Measurements from ENCODE around the gene DENND2C. TPM values are rescaled to one million over a fixed set of nuclear protein-coding genes. Genes with fewer than 3 reads are reported as not detected.
A peak's percentile ranks its signal among the peaks of the same experiment; 100 is the strongest.
"Not testable (repeated sequence)": the region's sequence is repeated elsewhere in the genome, so short reads cannot be mapped to it uniquely, and the experiment has no call there.

The DENND2C gene
- total and polyA plus RNA-seq, 5 donors from 2014 or later: 0.11 to 2.2 (median 0.51) TPM; not detected in 1

GRCh38 chr1:114564141-114564540, 105.7 kb downstream of the DENND2C start:
- no peak for DNase-seq
- no peaks in the 10 kb centered on the region for H3K27me3 ChIP-seq (ENCODE audit: control insufficient read depth, insufficient read depth, low read length)
- Mint-ChIP-seq H3K27ac (no peak overlapping the region), H3K27me3 (no peaks in the 10 kb centered on the region), H3K4me1 (peaks cover 0 to 10% (median 3%) of the 10 kb centered on the region in 4 donors), H3K36me3 (peaks cover 40% of the 10 kb centered on the region), H3K9me3 (peaks cover 0 to 4% (median 0%) of the 10 kb centered on the region in 7 donors), H3K4me3 (no peak overlapping the region)
- ATAC-seq (ENCODE audit: low read depth in 2 of 2): no peak
- no peak overlapping the region for H3K27ac ChIP-seq (ENCODE audit: insufficient read depth, low read length, poor library complexity, severe bottlenecking)
- H3K4me3 ChIP-seq (ENCODE audit: low read depth, low read length): no peak overlapping the region
- no peaks in the 10 kb centered on the region for H3K9me3 ChIP-seq (ENCODE audit: control insufficient read depth in 2 of 2, low read length in 2 of 2)
- H3K36me3 ChIP-seq (ENCODE audit: control insufficient read depth, insufficient read depth, low read length): peaks cover 42% of the 10 kb centered on the region
- H3K4me1 ChIP-seq (ENCODE audit: control insufficient read depth, insufficient read depth, low read length, poor library complexity, severe bottlenecking): no peaks in the 10 kb centered on the region

GRCh38 chr1:114562978-114563510, 106.8 kb downstream of the DENND2C start:
- not testable (repeated sequence) for H3K9me3 ChIP-seq (ENCODE audit: control insufficient read depth in 2 of 2, low read length in 2 of 2); H3K4me3 ChIP-seq (ENCODE audit: low read depth, low read length); H3K27ac ChIP-seq (ENCODE audit: insufficient read depth, low read length, poor library complexity, severe bottlenecking); H3K9me3 Mint-ChIP-seq; DNase-seq; H3K27me3 ChIP-seq (ENCODE audit: control insufficient read depth, insufficient read depth, low read length); ATAC-seq (ENCODE audit: low read depth in 2 of 2); H3K27ac Mint-ChIP-seq; H3K4me1 ChIP-seq (ENCODE audit: control insufficient read depth, insufficient read depth, low read length, poor library complexity, severe bottlenecking); H3K27me3 Mint-ChIP-seq
- peaks cover 33% of the 10 kb centered on the region for H3K36me3 Mint-ChIP-seq
- H3K36me3 ChIP-seq (ENCODE audit: control insufficient read depth, insufficient read depth, low read length): peaks cover 31% of the 10 kb centered on the region
- H3K4me1 Mint-ChIP-seq: peaks cover 0 to 15% (median 2%) of the 10 kb centered on the region in 4 donors
- peak overlapping the region in 1 of 4 donors; percentile 69 for H3K4me3 Mint-ChIP-seq

- Mint-ChIP-seq H3K27me3 (no peaks in the 10 kb centered on the region), H3K4me3 (no peak overlapping the region), H3K4me1 (peaks cover 0 to 15% (median under 1%) of the 10 kb centered on the region in 4 donors), H3K9me3 (peaks cover 0 to 4% (median 0%) of the 10 kb centered on the region in 7 donors), H3K27ac (peak overlapping the region in 1 of 3 donors; percentile 77), H3K36me3 (peaks cover 18% of the 10 kb centered on the region)
- no peak overlapping the region for H3K27ac ChIP-seq (ENCODE audit: insufficient read depth, low read length, poor library complexity, severe bottlenecking)
- H3K9me3 ChIP-seq (ENCODE audit: control insufficient read depth in 2 of 2, low read length in 2 of 2): no peaks in the 10 kb centered on the region
- no peak for DNase-seq
- no peak for ATAC-seq (ENCODE audit: low read depth in 2 of 2)
- peaks cover 16% of the 10 kb centered on the region for H3K36me3 ChIP-seq (ENCODE audit: control insufficient read depth, insufficient read depth, low read length)
- H3K4me1 ChIP-seq (ENCODE audit: control insufficient read depth, insufficient read depth, low read length, poor library complexity, severe bottlenecking): no peaks in the 10 kb centered on the region
- H3K4me3 ChIP-seq (ENCODE audit: low read depth, low read length): no peak overlapping the region
- no peaks in the 10 kb centered on the region for H3K27me3 ChIP-seq (ENCODE audit: control insufficient read depth, insufficient read depth, low read length)
These were observed 108.5 kb downstream of the DENND2C start for GRCh38 chr1:114561333-114561732.

- no peak overlapping the region for H3K27ac ChIP-seq (ENCODE audit: insufficient read depth, low read length, poor library complexity, severe bottlenecking)
- Mint-ChIP-seq H3K36me3 (no peaks in the 10 kb centered on the region), H3K4me1 (peaks cover 0 to 5% (median under 1%) of the 10 kb centered on the region in 4 donors)
These were observed 110.5 kb downstream of the DENND2C start for GRCh38 chr1:114559356-114559755.

GRCh38 chr1:114558544-114558943, 111.3 kb downstream of the DENND2C start:
- H3K9me3 ChIP-seq (ENCODE audit: control insufficient read depth in 2 of 2, low read length in 2 of 2): no peaks in the 10 kb centered on the region
- H3K27ac ChIP-seq (ENCODE audit: insufficient read depth, low read length, poor library complexity, severe bottlenecking): no peak overlapping the region
- H3K36me3 ChIP-seq (ENCODE audit: control insufficient read depth, insufficient read depth, low read length): no peaks in the 10 kb centered on the region
- DNase-seq: peak in 2 of 3 donors; percentile 29 to 46
- no peak overlapping the region for H3K4me3 ChIP-seq (ENCODE audit: low read depth, low read length)
- peaks cover 0 to 2% (median 0%) of the 10 kb centered on the region in 7 donors for H3K9me3 Mint-ChIP-seq
- no peaks in the 10 kb centered on the region for H3K27me3 ChIP-seq (ENCODE audit: control insufficient read depth, insufficient read depth, low read length)
- H3K4me1 Mint-ChIP-seq: peaks cover 0 to 5% (median under 1%) of the 10 kb centered on the region in 4 donors
- H3K27me3 Mint-ChIP-seq: no peaks in the 10 kb centered on the region
- H3K27ac Mint-ChIP-seq: no peak overlapping the region
- H3K36me3 Mint-ChIP-seq: no peaks in the 10 kb centered on the region
- peak in 1 of 2 donors; percentile 44 for ATAC-seq (ENCODE audit: low read depth in 2 of 2)
- no peak overlapping the region for H3K4me3 Mint-ChIP-seq
- no peaks in the 10 kb centered on the region for H3K4me1 ChIP-seq (ENCODE audit: control insufficient read depth, insufficient read depth, low read length, poor library complexity, severe bottlenecking)

More at GRCh38 chr1:114559356-114559755, 110.5 kb downstream of the DENND2C start:
- Histone ChIP-seq H3K4me3 (ENCODE audit: low read depth, low read length) (no peak overlapping the region), H3K4me1 (ENCODE audit: control insufficient read depth, insufficient read depth, low read length, poor library complexity, severe bottlenecking) (no peaks in the 10 kb centered on the region), H3K27me3 (ENCODE audit: control insufficient read depth, insufficient read depth, low read length) (no peaks in the 10 kb centered on the region), H3K36me3 (ENCODE audit: control insufficient read depth, insufficient read depth, low read length) (no peaks in the 10 kb centered on the region), H3K9me3 (ENCODE audit: control insufficient read depth in 2 of 2, low read length in 2 of 2) (no peaks in the 10 kb centered on the region)
- no peak for DNase-seq
- Mint-ChIP-seq H3K4me3 (no peak overlapping the region), H3K9me3 (peaks cover 0 to 2% (median 0%) of the 10 kb centered on the region in 7 donors), H3K27ac (no peak overlapping the region), H3K27me3 (no peaks in the 10 kb centered on the region)
- ATAC-seq (ENCODE audit: low read depth in 2 of 2): no peak

- no peak for ATAC-seq (ENCODE audit: low read depth in 2 of 2)
- Histone ChIP-seq H3K27ac (ENCODE audit: insufficient read depth, low read length, poor library complexity, severe bottlenecking) (no peak overlapping the region), H3K4me1 (ENCODE audit: control insufficient read depth, insufficient read depth, low read length, poor library complexity, severe bottlenecking) (no peaks in the 10 kb centered on the region), H3K4me3 (ENCODE audit: low read depth, low read length) (no peak overlapping the region), H3K27me3 (ENCODE audit: control insufficient read depth, insufficient read depth, low read length) (no peaks in the 10 kb centered on the region), H3K36me3 (ENCODE audit: control insufficient read depth, insufficient read depth, low read length) (no peaks in the 10 kb centered on the region), H3K9me3 (ENCODE audit: control insufficient read depth in 2 of 2, low read length in 2 of 2) (no peaks in the 10 kb centered on the region)
- Mint-ChIP-seq H3K27me3 (peaks cover 4% of the 10 kb centered on the region), H3K9me3 (no peaks in the 10 kb centered on the region), H3K36me3 (no peaks in the 10 kb centered on the region), H3K4me3 (no peak overlapping the region), H3K27ac (no peak overlapping the region), H3K4me1 (peaks cover 0 to 5% (median 0%) of the 10 kb centered on the region in 4 donors)
- DNase-seq: no peak
These were observed 115.3 kb downstream of the DENND2C start for GRCh38 chr1:114554577-114554976.

- H3K9me3 Mint-ChIP-seq: no peaks in the 10 kb centered on the region
These were observed 117.7 kb downstream of the DENND2C start for GRCh38 chr1:114552106-114552639.

GRCh38 chr1:114551400-114551799, 118.4 kb downstream of the DENND2C start:
- Histone ChIP-seq H3K4me1 (ENCODE audit: control insufficient read depth, insufficient read depth, low read length, poor library complexity, severe bottlenecking) (no peaks in the 10 kb centered on the region), H3K27ac (ENCODE audit: insufficient read depth, low read length, poor library complexity, severe bottlenecking) (no peak overlapping the region), H3K36me3 (ENCODE audit: control insufficient read depth, insufficient read depth, low read length) (no peaks in the 10 kb centered on the region), H3K9me3 (ENCODE audit: control insufficient read depth in 2 of 2, low read length in 2 of 2) (no peaks in the 10 kb centered on the region), H3K27me3 (ENCODE audit: control insufficient read depth, insufficient read depth, low read length) (no peaks in the 10 kb centered on the region), H3K4me3 (ENCODE audit: low read depth, low read length) (no peak overlapping the region)
- H3K4me3 Mint-ChIP-seq: no peak overlapping the region
- DNase-seq (no peak), ATAC-seq (ENCODE audit: low read depth in 2 of 2) (no peak)
- no peaks in the 10 kb centered on the region for H3K36me3 Mint-ChIP-seq
- no peaks in the 10 kb centered on the region for H3K4me1 Mint-ChIP-seq
- peaks cover 10% of the 10 kb centered on the region for H3K27me3 Mint-ChIP-seq
- no peaks in the 10 kb centered on the region for H3K9me3 Mint-ChIP-seq
- H3K27ac Mint-ChIP-seq: no peak overlapping the region

More at GRCh38 chr1:114552106-114552639, 117.7 kb downstream of the DENND2C start:
- no peak overlapping the region for H3K27ac Mint-ChIP-seq
- H3K27me3 Mint-ChIP-seq: peaks cover 10% of the 10 kb centered on the region
- no peaks in the 10 kb centered on the region for H3K4me1 Mint-ChIP-seq
- H3K27me3 ChIP-seq (ENCODE audit: control insufficient read depth, insufficient read depth, low read length): no peaks in the 10 kb centered on the region
- H3K4me3 ChIP-seq (ENCODE audit: low read depth, low read length): no peak overlapping the region
- DNase-seq: no peak
- H3K4me1 ChIP-seq (ENCODE audit: control insufficient read depth, insufficient read depth, low read length, poor library complexity, severe bottlenecking): no peaks in the 10 kb centered on the region
- no peaks in the 10 kb centered on the region for H3K36me3 Mint-ChIP-seq
- no peak overlapping the region for H3K4me3 Mint-ChIP-seq
- H3K36me3 ChIP-seq (ENCODE audit: control insufficient read depth, insufficient read depth, low read length): no peaks in the 10 kb centered on the region
- ATAC-seq (ENCODE audit: low read depth in 2 of 2): no peak
- no peak overlapping the region for H3K27ac ChIP-seq (ENCODE audit: insufficient read depth, low read length, poor library complexity, severe bottlenecking)
- H3K9me3 ChIP-seq (ENCODE audit: control insufficient read depth in 2 of 2, low read length in 2 of 2): no peaks in the 10 kb centered on the region

Measured in CD4-positive, CD25-positive, alpha-beta regulatory T cell (primary cell).